Right cardiac atrium (tissue), 5 donors: Measurements from ENCODE around the gene CYSLTR2. TPM values are rescaled to one million over a fixed set of nuclear protein-coding genes. Genes with fewer than 3 reads are reported as not detected.
A peak's percentile ranks its signal among the peaks of the same experiment; 100 is the strongest.
"Not testable (repeated sequence)": the region's sequence is repeated elsewhere in the genome, so short reads cannot be mapped to it uniquely, and the experiment has no call there.

Experiments used
- ATAC-seq, 2 donors: fragments of 200-7000 bp; cut with Tn5 transposase; one replicate each; pipeline versions ENCODE4 v1.8.0 to v1.9.1; 2020; ENCODE audit warnings: moderate library complexity in 2 of 2, mild to moderate bottlenecking in 1 of 2
- DNase-seq, 3 donors: peaks; one replicate each; pipeline ENCODE4 v3.0.0-alpha.2; 2020
- H3K27ac ChIP-seq: one replicate; pipeline ENCODE4 v1.5.1; 2013; ENCODE audit warnings: mild to moderate bottlenecking, low read length, control low read depth, moderate library complexity
- H3K27me3 ChIP-seq: one replicate; pipeline ENCODE4 v1.6.1; 2013; ENCODE audit not compliant: control insufficient read depth, insufficient read depth
- H3K4me1 ChIP-seq: one replicate; pipeline ENCODE4 v1.6.1; 2013; ENCODE audit warnings: low read length; ENCODE audit not compliant: control insufficient read depth, insufficient read depth
- H3K4me3 ChIP-seq: one replicate; pipeline ENCODE4 v1.5.1; 2013; ENCODE audit warnings: low read length, control low read depth
- H3K9me3 ChIP-seq: one replicate; pipeline ENCODE4 v1.6.1; 2013; ENCODE audit warnings: low read length; ENCODE audit not compliant: control insufficient read depth
- WGBS: extraction: QIAGEN DNeasy Blood & Tissue Kit; methylation state at CpG from one replicate; pipeline ENCODE4 v1.1.7; 2013; 5-methylcytosine and 5-hydroxymethylcytosine counted together
- intact Hi-C, 4 donors: fragments of 100-400 bp; cut with DNase I; formaldehyde crosslinking; loops; one replicate each; pipeline versions ENCODE4 v1.11.0 to v1.14.0; 2022 to 2023
- polyA plus RNA-seq: library from polyadenylated mRNA; stranded (reverse); fragments of 200-250 nt; gene quantifications from one replicate; pipeline ENCODE4 v1.2.3, GENCODE V29; 2013
- total RNA-seq, 4 donors: library from RNA; stranded (reverse); fragmentation: NEBNext Ultra II Directional; extraction: Animal tissue kit (Norgen Biotek cat#: 25700); gene quantifications; one replicate each; pipeline ENCODE4 v1.2.1, GENCODE V29; 2021
- donor health status: healthy with polysubstance abuse.
- donor health status: DM: no; HTN: yes; CAD: no.
- donor health status: DM: no; HTN: no; CAD: no.
- donor health status: DM: no; HTN: yes; CAD: no; lungs with severe emphysema.
- donor health status: DM: yes; HTN: yes; CAD: no.

CYSLTR2 gene
- total and polyA plus RNA-seq, 5 donors, result 6.8 to 12.6 (median 9.3) TPM

DNA sequence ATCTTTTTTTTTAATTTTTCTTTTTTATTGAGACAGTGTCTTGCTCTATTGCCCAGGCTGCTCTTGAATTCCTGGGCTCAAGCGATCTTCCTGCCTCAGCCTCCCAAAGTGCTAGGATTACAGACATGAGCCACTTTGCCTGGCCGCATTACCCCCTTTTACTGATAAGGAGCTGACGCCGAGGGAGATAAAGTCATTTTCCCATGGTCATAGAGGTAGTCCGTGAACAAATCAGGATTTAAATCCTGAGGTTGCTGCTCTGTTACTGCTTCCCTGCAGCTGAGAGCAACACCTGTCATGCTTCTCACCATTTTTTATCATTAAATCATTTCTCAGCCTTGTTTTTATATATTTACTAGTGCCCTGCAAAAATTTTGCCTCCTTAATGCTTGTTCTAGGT is 7.4 kb downstream of the CYSLTR2 start:
- Histone ChIP-seq H3K4me1 (peaks cover 6% of the 10 kb centered on the region), H3K9me3 (no peaks in the 10 kb centered on the region), H3K4me3 (no peak overlapping the region), H3K27ac (no peak overlapping the region), H3K27me3 (no peaks in the 10 kb centered on the region)
- DNase-seq (no peak), ATAC-seq (no peak)
- intact Hi-C loops, result no loop called here
- WGBS, result 45% methylated on average over 5 of the region's 5 CpGs

DNA sequence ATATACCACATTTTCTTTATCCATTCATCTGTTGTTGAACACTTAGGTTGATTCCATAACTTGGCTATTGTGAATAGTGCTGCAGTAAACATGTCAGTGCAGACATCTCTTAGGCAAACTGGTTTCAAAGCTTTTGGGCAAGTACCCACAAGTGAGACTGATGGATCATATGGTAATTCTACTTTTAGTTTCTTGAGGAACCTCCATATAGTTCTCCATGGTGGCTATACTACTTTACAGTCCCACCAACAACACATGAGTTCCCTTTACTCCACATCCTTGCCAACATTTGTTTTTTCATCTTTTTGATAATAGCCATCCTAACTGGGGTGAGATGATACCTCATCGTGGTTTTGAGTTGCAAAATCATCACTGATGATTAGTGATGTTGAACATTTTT is 8.5 kb downstream of the CYSLTR2 start:
- no peaks in the 10 kb centered on the region for H3K9me3 ChIP-seq
- H3K27me3 ChIP-seq, result no peaks in the 10 kb centered on the region
- DNase-seq (no peak), ATAC-seq (no peak)
- WGBS, result 70% methylated on average over 1 of the region's 1 CpG
- H3K27ac ChIP-seq, result no peak overlapping the region
- H3K4me3 ChIP-seq, result no peak overlapping the region
- intact Hi-C loops, result no loop called here
- peaks cover 6% of the 10 kb centered on the region for H3K4me1 ChIP-seq

DNA sequence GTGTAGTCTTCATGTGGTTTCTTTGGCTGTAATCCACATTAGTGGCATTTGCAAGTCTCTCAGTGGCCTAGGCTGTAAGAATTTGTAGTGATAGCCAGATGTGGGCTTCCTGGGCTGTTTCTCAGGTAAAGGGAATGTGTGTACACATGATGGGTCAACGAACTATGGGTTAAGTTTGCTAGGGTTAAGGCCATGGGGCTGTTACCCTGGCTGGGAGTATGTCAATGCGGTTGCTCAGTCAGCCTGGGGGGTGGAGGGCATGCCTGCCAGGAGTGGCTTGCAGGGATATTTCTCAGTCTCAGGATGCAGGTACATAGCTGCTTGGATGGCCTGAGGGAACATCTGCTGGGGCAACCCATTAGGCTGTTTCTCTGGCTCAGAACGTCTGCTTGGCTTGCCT is 13.4 kb downstream of the CYSLTR2 start:
- Histone ChIP-seq H3K4me1 (no peaks in the 10 kb centered on the region), H3K27me3 (no peaks in the 10 kb centered on the region), H3K4me3 (no peak overlapping the region), H3K9me3 (no peaks in the 10 kb centered on the region), H3K27ac (no peak overlapping the region)
- no peak for ATAC-seq
- intact Hi-C loops, result no loop called here
- WGBS, result 71% methylated on average over 3 of the region's 3 CpGs
- DNase-seq, result no peak

DNA sequence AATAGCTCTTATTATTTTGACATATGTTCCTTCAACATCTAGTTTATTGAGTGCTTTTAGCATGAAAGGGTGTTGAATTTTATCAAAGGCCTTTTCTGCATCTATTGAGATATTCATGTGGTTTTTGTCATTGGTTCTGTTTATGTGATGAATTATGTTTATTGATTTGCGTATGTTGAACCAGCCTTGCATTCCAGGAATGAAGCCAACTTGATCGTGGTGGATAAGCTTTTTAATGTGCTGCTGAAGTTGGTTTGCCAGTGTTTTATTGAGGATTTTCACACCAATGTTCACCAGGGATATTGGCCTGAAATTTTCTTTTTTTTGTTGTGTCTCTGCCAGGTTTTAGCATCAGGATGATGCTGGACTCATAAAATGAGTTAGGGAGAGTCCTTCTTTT is 17.7 kb downstream of the CYSLTR2 start:
- DNase-seq, intact Hi-C loops, H3K27ac ChIP-seq, ATAC-seq, H3K9me3 ChIP-seq, H3K4me3 ChIP-seq, H3K4me1 ChIP-seq, H3K27me3 ChIP-seq: not testable (repeated sequence)
- WGBS, result 82% methylated on average over 2 of the region's 2 CpGs

DNA sequence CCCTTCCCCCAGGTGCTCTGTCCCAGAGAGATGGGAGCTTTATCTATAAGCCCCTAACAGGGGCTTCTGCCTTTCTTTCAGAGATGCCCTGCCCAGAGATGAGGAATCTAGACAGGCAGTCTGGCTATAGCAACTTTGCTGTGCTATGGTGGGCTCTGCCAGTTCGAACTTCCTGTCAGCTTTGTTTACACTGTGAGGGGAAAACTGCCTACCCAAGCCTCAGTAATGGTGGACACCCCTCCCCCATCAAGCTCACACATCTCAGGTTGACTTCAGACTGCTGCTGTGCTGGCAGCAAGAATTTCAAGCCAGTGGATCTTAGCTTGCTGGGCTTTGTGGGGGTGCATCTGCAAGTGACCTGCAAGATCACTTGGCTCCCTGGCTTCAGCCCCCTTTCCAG is 21.5 kb downstream of the CYSLTR2 start:
- intact Hi-C loops, result no loop called here
- no peaks in the 10 kb centered on the region for H3K9me3 ChIP-seq
- DNase-seq (no peak), ATAC-seq (no peak)
- H3K27me3 ChIP-seq, result no peaks in the 10 kb centered on the region
- WGBS, result 82% methylated on average over 1 of the region's 1 CpG
- H3K4me1 ChIP-seq, result no peaks in the 10 kb centered on the region
- H3K4me3 ChIP-seq, result no peak overlapping the region
- H3K27ac ChIP-seq, result no peak overlapping the region

DNA sequence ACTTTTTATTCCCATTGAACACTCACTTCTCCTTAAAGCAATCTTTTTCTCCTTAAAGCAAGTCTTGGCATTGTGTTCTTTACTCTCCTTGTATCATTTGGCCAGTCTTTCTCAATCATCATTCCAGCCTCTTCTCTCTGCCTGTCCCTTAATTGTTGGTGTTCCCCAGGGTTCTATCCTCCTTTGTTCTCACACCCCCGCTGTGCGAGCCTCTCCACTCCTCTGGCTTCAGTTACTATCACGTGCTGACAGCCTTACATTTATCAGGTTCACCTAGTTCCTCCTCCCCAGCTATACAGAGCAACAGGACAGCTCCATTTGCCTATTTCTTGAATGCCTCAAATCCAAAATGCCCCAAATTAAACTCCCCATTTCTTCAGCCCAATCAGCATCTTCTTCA is 24.6 kb downstream of the CYSLTR2 start:
- H3K9me3 ChIP-seq, result no peaks in the 10 kb centered on the region
- no peaks in the 10 kb centered on the region for H3K27me3 ChIP-seq
- DNase-seq, result no peak
- no peaks in the 10 kb centered on the region for H3K4me1 ChIP-seq
- intact Hi-C loops, result no loop called here
- no peak for ATAC-seq
- 42% methylated on average over 3 of the region's 3 CpGs for WGBS
- no peak overlapping the region for H3K4me3 ChIP-seq
- H3K27ac ChIP-seq, result no peak overlapping the region

DNA sequence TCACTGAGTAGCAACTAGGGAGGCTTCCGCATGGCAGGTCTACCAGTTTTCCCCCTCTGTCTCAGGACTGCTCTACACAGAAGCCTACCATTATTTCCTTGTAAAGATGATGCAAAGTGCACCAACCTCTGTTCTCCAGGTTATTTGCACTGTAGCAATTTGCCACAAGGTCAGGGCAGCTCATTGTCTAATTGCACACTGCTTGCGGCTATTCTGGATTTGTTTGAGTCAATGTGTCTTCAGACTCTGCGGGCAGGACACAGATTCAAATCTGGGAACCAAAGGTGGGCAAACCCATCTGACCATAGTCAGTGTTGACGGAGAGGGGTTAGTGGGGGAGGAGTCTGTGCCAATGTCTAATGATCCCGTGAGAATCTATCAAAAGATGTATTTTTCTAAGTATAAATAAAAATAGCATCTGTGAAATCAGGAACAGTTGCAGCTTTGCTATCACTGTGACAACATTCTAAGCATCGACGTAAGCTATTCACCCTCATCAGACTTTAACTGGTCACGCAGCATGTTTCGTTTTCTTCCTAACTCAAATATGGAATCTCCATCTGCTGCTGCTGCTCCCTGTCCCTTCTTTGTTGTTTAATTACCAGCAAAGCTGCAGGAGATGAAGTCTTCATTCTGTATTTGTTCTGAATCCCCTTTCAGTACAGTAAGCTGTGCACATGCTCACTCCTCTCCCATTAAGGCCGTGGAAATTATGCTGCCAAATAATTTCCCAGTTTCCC is 26.4 kb downstream of the CYSLTR2 start:
- peak overlapping the region; percentile 8 for H3K4me3 ChIP-seq
- H3K27ac ChIP-seq, result no peak overlapping the region
- no peak for ATAC-seq

DNA sequence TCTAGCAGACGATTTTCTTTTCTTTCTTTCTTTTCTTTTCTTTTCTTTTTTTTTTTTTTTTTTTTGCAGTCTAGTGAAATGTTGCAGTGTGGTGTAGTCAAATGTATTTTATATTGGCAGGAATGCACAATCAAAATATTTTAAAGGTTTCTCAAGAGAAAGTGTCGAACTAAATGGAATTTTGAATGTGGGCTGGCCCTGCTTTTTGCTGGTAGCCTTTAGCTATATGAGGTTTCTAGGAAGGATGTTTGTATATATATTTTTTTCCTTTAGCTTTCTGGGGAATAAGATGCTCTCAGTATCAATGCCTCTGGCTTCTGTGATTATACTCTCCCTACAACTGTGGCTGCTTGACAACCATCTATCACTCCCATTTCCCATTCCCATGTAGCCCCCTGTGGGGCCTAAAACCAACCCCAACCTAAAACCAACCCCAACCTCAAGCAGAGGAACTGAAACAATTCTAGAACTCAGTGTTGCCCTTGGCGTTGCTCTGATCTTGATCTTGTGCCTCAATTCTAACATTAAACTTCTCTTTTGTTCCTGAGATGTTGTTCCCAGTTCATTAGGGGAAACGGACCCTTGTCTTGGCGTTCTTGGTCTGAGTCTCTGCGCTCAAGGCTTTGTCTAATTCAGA is 27.1 kb downstream of the CYSLTR2 start:
- H3K27ac ChIP-seq, result no peak overlapping the region
- no peak overlapping the region for H3K4me3 ChIP-seq

More for the DNA sequence above, 26.4 kb downstream of the CYSLTR2 start:
- 71% methylated on average over 10 of the region's 10 CpGs for WGBS
- H3K9me3 ChIP-seq, result no peaks in the 10 kb centered on the region
- DNase-seq, result no peak
- intact Hi-C loops, result no loop called here
- no peaks in the 10 kb centered on the region for H3K27me3 ChIP-seq
- H3K4me1 ChIP-seq, result no peaks in the 10 kb centered on the region

DNA sequence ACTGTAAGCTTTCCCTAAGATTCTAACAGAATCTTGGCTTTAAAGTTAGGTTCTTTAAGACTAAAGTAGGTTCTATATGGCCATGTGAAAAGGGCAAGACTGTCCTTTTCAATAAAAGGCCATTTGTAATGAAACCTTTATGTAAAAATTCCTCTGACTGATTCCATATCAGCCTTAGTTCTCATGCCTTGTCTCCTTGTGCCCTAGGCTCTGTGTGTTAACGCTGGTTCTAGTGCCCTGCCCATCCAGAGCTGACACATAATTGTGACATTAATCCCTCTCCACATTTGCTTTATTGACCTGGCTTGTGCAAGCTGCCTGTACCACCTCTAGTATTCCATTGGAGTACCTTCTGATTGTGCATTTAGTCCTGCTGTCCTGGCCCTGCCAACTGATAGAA is 28.2 kb downstream of the CYSLTR2 start:
- ATAC-seq (no peak), DNase-seq (no peak)
- intact Hi-C loops, result no loop called here
- Histone ChIP-seq H3K4me1 (no peaks in the 10 kb centered on the region), H3K27ac (no peak overlapping the region), H3K9me3 (no peaks in the 10 kb centered on the region), H3K4me3 (no peak overlapping the region), H3K27me3 (no peaks in the 10 kb centered on the region)
- WGBS, result 96% methylated on average over 1 of the region's 1 CpG

More for the DNA sequence above, 27.1 kb downstream of the CYSLTR2 start:
- no peak for ATAC-seq
- Histone ChIP-seq H3K9me3 (no peaks in the 10 kb centered on the region), H3K4me1 (no peaks in the 10 kb centered on the region), H3K27me3 (no peaks in the 10 kb centered on the region)
- DNase-seq, result no peak
- intact Hi-C loops, result no loop called here
- 76% methylated on average over 6 of the region's 6 CpGs for WGBS

DNA sequence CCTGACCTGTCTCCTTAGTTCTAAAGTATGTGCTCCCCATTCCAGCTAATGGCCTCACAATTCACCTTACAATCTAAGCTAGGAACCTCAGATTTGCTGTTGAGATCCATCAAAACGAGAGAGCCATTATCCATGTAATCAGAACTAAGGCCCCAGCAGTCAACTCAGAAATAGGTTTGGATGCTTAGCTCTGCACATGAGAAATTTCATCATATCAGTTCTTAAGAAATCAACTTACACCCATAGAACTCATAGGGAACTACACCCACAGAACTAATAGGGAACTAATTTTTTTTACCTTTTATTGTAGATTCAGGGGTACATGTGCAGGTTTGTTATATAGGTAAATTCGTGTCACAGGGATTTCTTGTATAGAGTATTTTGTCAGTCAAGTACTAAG is 28.7 kb downstream of the CYSLTR2 start:
- Histone ChIP-seq H3K4me3 (no peak overlapping the region), H3K4me1 (no peaks in the 10 kb centered on the region), H3K9me3 (no peaks in the 10 kb centered on the region), H3K27ac (no peak overlapping the region), H3K27me3 (no peaks in the 10 kb centered on the region)
- intact Hi-C loops, result no loop called here
- DNase-seq (no peak), ATAC-seq (no peak)
- WGBS, result 76% methylated on average over 2 of the region's 2 CpGs

DNA sequence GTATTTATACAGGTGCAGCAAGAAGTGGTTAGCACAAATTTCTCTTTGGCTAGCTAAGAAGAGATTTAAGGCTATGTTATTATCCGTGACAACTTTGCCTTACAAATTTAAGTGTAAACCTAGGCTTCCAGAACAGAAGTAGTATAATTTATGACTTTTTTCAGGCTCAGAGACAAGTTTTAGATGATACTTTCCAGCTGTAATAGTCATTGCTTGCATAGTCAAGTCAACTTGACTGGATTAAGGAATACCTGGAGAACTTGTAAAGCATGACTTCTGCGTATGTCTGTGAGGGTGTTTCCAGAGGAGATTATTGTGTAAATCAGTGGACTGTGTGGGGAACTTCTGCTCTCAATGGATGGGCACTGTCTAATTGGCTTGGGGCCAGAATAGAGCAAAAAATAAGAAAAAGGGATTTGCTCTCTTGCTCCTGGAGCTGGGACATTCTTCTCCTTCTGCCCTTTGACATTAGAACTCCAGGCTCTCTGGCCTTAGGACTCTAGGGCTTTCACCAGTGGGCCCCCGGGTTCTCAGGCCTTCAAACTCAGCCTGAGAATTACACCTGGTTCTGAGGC is 33.0 kb downstream of the CYSLTR2 start:
- ATAC-seq, result no peak
- intact Hi-C loops, result no loop called here
- 80% methylated on average over 3 of the region's 3 CpGs for WGBS
- no peaks in the 10 kb centered on the region for H3K9me3 ChIP-seq
- no peaks in the 10 kb centered on the region for H3K27me3 ChIP-seq
- no peak overlapping the region for H3K4me3 ChIP-seq
- no peak overlapping the region for H3K27ac ChIP-seq
- H3K4me1 ChIP-seq, result no peaks in the 10 kb centered on the region
- no peak for DNase-seq
